GM21786 (cell line): ENCODE data around the gene LRTM1.

ENCODE experiments used
- ATAC-seq: cut with Tn5 transposase; IDR thresholded peaks from one replicate; pipeline ENCODE4 v1.9.1; 2021; ENCODE audit not compliant: unreplicated experiment

The LRTM1 gene

DNA sequence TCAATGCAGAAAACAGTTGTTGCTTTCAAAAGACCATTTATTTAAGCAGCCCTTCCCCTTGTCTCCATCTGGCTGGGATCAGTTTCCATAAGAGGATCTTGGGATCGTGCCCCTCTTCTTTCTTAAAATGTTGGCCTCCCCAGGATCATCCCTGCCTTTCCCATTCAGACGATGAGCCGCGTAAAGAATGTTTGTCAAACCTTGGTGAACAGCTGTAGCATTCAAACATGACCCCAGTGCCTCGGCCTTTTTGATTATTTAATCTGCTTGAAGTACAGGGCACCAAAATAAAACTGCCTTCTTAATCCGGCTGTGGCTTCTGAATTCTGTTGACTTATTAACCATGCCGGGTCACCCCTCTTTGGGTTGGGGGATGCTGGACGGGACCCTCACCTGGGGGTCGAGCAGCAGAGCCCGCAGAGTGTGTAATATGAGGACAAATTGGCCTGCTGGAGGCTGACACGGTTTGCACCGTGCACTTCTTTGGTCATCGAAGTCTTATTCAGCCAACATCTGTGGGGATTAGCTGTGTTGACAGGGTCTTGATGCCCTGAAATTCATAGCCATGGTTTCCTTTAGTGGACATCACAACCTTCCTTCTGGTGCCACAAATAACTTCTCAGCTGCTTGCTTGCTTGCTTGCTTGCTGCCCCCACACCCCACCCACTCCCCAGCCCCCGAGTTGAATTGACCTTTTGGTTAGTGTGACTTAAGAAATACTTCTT, at the start of gene LRTM1:
LRTM1 (minus strand) TSS at position 14 of the 725 bp plus-strand sequence. CDS start 148 bp downstream, outside the sequence.
- no peak for ATAC-seq

DNA sequence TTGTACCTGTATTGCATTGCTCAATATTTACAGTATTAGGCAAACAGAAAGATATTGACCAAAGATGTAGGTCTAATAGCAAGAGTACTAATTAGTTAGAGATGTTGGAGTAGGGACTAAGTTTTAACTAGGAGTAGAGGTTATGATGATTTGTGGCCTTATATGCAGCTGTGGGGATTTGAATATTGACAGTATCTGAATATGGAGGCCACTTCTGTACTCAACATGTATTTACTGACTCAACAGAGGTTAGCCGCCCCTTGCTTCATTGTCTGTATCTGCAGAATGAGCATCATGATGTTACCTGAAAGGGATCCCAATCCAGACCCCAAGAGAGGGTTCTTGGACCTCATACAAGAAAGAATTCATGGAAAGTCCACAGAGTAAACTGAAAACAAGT, 49.6 kb upstream of the LRTM1 start:
- ATAC-seq, result no peak

DNA sequence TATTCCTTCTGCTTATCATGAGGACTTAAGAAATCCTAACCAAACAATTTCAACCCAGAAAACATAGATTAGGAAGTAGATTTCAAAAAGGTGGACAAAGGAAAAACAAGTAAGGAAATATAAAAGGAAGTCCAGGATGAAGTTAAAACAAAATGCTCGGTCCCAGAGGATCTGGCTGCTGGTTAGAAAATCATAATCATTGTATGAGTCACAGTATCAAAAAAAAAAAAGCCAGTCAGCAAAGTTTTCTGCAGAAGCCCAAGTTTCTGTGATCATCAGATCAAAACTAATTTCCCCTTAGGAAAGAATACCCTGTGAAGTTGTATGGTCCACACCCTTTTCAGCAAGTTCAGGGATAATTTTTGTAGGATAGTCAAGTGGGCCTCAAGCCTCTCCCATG, 43.0 kb upstream of the LRTM1 start:
- ATAC-seq, result no peak

DNA sequence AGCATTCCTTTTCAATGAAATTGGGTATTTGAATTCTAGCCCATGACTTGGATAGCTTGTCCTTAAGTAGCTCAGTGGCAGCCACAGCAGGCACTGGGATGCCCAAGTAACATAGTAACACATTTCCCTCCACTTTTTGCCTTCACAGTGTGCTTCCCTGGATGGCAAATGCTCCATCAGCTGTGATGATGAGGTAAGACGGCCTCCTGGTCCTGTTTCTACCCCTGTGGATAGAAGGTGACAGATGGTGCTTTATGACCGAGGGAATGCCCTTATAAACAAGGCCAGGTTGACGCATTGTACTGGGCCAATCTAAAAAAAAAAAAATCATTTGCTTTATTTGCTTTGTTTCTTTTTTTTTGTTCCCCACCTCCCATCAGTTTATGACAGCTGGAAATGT, 41.8 kb upstream of the LRTM1 start:
- ATAC-seq, result no peak

DNA sequence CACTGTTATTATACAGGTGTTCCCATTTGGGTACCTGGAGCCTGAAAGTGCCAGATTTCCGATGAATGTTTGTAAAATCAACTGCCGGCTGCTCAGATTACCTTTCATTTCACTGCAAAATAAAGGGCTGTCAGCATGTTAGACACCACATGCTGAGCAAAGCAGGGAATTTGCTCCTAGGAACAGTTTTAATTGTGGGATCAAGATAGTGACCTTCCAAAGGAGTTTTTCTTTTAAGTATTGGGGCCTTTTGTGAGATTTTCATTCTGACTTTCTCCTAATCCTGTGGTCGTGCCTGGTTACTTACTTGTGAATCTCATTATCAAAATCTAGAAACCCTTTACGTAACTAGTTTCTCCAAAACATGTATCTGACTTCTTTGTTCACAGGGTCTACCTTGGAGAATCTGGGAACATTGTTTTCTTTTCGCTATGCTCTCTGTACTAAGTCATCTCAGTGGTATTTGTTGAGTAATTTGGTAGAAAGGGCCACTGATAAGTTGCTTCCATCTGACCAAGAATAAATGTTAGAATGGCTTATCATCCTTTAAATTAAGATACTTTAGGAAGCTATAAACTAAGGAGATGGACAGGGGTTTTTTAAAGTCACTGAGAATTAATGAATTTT, 40.8 kb upstream of the LRTM1 start:
- no peak for ATAC-seq

DNA sequence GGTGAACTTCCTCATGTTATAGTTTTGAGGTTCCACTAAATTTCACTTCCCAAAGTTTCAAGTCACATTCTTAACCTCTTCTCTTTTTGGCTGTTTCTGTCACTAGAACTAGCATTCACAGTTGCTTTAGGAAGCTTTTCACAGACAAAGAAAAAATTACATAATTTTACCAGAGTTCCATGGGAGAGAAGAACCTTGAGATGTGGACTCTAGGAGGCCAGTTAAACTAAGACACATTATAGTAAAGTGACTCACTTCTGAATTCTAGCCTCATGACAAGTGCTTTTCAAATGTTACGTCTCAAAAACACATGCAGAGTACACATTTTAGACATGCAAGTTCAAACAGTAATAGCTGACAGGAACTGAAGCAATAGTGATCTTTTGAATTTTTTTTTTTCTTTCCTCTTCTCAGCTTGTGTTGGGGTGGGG, 39.9 kb upstream of the LRTM1 start:
- ATAC-seq, result no peak

DNA sequence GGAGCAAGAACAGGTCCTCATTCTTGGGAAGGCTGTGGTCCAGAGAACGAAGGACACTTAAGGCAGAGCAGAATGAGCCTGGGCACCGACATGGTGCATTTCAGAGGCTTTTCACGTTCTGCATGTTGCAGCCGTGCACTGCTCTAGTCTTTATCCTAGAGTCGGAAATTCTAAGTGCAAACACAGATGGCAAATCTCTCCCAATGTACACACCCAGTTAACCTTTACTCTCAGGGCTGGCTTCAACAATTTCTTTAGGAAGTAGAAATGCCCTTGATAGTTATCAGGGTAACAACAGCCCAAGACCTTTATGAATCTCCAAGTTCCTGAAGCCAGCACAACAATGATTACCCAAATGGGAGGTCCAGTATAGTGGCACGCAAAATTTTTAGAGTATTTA, 39.1 kb upstream of the LRTM1 start:
- ATAC-seq, result no peak

DNA sequence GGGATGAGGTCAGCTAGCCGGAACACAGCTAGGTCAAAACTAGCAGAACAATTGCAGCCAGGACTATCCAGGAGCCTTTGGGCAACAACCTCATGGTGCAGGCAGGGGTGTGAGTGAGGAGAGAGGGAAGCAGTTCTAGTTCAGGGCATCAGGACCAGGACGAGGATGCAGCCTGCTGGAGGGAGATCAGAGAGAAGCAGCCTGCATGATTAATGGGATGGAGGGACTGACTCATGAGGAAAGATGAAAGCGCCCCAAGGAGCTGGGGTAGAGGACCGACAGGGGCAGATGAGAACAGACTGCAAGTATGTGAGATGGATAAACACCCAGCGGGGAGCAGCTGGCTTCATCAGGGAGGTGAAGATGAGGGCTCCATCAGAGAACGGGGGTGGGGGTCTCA, 37.9 kb upstream of the LRTM1 start:
- no peak for ATAC-seq

DNA sequence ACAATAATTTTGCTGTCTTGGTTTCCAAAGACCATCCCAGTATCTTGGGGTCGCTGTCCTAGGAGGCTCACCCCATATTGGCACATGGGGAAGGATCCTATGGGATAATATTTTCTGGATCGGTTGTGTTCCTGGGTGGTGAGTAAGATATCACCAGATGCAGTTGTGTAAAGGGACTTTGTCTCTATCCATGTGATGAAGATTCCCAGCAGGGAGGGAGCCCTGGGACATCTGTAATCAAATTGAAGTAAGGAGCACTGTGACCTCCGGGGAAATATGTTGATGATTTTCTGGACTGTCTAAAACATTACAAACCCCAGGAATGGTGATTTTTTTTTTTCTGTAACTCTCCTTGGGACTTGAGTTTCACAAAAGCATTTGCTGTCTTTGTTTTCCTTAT, 36.2 kb upstream of the LRTM1 start:
- ATAC-seq, result no peak

DNA sequence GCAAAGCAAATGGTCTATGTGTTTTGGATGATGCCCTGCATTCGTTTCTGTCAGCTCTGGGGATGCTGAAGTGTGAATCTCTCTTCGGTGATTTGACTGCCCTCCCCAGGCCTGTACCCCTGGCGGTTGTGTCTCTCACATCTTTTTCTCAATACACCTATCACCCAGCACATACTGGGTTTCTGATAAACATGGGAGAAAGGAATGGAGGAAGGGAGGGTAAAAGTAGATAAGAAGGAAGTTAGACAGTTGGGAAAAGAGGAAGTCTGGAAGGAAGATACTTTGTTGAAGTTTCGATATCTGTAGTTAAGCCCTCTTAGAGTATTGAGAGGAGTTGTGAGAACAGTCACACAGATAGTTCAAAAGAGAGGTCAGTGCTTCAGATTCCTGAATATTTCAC, 35.8 kb upstream of the LRTM1 start:
- ATAC-seq, result no peak

DNA sequence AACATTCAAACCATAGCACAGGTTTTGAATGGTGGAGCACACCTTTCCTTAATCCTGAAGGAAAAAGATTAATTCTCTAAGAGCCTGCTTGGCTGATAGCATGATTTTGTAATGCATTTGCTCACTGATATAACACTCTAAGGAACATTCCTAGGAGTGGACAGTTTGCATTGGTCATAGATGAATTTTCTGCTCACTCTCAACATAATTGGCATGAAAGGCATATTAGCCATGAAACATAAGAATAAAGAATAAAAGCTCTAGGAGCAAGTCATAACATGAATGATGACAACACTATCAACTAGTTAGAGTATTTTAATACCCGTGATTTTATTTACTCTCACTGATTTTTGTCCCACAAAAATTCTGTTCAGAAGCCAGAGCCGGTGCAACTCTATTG, 34.3 kb upstream of the LRTM1 start:
- no peak for ATAC-seq

DNA sequence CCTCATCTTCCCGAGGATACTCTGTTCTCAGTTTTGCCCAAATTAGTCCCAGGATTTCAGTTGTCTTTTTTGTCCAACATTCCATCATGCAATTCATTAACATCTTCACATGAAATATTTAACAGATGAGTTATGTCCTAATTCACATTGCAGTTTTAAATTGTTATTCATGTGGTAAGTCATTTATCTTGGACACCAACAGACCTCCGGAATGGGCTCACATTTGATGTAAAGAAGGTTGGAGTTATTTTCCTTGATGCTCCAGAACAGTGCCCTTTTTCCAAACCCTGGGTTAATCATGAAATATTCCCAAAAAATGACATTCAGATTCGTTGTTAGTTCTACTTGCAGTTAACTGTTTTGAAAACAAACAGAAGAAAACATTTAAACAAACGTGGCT, 32.8 kb upstream of the LRTM1 start:
- ATAC-seq, result no peak

DNA sequence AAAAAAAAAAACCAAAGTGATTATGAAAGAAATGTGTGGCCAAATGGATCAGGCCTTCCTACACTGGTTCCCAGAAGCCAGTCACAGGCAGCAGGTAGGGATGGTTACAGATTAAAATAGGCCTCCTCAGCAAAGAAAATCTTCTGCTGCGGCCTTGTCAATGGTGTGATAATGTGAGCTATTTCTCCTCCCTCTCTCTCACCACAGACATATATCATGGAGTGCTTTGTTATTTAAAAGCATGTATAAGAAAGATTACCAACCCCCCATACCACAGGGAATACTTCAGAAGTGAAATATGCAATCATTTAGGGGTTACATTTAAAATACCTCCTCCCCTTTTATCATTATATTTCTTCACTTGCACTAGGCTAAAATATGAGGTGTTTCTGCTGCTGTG, 32.2 kb upstream of the LRTM1 start:
- no peak for ATAC-seq

DNA sequence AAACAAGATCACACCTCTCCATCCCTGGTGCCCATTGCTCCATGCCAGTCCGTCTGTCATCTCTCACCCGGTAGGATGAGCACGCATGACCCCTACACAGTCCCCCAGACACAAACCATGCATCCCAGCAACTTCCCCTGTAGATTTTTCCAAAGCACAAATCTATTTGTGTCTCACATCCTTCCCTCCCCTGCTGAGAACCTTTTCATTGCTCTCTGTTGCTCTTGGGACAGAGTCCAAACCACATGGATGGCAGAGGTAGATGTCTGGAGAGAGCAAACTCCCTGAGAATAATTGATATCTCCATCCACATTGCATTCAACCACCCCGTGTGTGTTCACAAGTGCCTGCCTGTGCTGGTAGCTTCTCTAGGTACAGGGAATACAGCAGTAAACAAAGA, 29.9 kb upstream of the LRTM1 start:
- ATAC-seq, result no peak

DNA sequence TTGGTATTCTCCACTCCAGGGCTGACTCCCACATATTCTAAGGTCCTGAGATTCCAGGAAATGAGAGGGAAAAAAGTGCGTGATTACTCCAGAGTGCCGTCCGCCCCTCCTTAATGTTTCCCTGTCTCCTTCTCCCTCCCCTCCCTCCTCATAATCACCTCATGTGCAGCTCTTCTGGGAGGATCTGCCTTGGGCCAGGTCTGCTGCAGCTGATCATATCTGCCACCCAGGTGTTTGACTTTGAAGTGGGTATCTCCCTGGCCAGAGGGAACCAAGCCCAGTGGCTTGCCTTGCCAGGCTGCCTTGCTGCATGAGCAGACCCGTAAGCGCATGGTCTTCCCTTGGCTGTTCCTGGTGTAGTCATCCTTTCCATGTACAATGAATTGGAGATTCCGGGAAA, 28.1 kb upstream of the LRTM1 start:
- ATAC-seq, result no peak

DNA sequence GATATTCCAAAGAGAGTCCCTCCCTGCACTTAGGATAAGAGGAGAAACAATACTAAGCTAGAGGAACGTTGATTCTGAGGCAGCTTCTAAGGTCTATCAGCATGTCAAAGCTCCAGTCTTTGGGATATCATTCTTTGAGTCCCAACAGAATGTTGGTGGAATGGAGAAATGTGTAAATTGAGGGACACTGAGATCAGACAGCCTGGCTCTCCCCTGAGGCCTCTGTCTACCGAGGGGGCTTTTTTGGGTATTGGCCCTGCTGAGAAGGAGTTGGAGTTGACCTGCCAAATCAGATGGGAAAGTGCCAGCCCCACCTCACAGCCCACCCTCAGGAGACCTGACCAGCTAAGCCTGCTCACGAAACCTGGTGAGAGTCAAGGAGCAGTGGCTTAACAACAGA, 27.6 kb upstream of the LRTM1 start:
- no peak for ATAC-seq

DNA sequence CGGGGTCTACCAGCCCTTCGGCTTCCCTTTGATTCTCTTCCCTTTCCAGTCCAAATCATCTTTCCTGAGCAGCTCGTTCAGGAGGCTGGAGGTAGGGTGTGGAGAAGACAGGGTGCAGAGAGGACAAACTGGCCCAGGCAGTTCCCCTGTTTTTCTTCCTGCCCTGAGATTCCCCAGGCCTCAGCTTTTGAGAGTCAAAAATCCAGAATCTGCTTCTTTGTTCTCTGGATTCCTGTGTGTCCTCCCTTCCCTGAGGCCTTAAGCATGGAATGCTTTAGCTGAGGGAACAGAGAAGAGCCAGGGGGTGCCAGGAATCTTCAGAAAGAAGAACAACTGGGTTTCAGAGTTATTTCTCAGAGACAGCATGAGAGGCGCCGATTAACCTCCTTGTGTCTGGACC, 26.7 kb upstream of the LRTM1 start:
- no peak for ATAC-seq

DNA sequence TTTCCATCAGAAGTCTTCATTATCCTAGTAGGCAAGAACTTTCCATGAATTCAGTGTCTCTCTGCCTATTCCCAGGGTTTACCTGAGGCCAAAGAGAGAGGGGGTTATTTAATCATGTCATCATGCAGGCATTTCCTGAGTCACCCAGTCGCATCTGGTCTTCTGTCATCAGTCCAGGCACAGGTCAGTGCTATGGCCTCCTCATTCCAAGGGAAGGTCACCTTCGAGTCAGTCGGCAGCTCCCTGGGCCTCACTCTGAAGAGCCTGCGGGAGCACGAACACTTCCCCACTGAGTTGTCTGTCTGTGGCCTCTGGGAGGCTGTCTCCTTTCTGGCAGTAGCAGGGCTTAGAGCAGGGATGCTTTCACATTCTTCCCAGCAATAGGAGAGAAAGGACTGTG, 26.2 kb upstream of the LRTM1 start:
- no peak for ATAC-seq

DNA sequence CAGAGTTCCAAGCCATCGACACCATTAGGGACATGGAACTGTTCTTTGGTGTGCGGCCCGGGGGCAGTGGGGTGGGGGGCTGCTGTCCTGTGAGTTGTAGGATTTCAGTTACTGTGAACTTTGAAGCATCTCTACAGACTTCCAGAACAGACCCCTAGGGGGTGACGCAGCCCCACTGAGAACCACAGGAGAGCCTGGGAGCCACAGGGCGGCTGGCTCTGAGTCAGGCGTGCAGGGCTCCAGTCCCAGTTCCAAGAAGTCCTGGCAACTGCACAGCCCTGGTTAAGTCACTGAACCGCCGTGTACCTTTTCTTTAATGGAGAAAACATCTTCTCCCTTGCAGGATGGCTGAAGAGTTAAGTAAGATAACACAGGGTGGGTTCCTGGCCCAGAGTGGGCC, 23.5 kb upstream of the LRTM1 start:
- ATAC-seq, result no peak

DNA sequence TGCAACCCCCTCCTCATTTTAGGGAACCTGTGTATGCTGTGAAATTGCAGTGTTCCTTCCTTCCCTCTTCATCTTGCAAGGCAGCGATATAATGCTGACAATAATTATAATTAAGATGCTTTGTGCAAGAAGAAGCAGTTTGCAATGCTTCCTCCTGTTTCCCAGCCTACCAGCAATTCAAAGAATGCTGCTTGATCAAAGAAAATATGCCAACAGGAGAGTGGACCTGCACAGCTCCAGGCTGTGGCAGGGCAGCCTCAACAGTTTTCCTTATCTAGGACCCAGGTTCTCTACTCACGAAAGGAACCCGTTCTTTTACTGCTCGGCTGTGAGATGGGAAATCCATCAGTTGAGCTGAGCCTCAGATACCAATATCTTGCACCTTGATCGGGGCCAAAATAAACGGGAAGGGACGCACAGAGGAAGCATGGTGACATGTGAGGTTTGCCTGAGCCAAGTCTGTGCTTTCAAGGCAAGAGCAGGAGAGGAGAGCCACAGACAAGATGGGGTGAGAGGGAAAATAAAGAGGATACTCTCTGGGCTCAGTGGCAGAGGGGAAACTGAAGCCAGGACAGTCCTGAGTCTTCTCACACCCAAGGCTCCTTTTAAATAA, 22.6 kb upstream of the LRTM1 start:
- no peak for ATAC-seq

DNA sequence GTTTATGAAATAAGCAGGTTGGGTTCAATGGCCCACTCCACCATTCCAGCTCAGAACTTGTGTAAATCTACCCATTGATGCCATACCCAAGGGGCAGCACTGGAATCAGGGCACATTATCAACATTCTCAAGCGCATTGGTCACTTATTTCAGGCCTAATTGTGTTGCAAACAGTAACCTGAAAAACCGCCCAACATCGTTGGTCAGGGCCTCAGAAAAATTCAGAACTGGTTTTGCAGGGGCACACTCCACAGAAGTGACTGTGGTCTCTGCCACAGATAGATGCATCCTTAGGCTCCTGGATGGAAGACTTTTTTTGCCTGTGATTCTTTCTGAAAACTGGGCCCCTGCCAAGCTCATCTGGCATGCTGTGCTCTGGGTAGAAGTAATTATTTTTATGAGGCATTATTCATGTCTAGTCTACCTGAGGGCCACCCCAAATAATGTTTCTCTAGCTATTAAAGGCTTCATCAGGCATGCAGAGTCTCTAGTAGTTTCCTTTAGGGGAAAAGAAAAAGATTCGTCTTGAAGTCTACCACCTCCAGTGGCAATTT, 21.7 kb upstream of the LRTM1 start:
- no peak for ATAC-seq

DNA sequence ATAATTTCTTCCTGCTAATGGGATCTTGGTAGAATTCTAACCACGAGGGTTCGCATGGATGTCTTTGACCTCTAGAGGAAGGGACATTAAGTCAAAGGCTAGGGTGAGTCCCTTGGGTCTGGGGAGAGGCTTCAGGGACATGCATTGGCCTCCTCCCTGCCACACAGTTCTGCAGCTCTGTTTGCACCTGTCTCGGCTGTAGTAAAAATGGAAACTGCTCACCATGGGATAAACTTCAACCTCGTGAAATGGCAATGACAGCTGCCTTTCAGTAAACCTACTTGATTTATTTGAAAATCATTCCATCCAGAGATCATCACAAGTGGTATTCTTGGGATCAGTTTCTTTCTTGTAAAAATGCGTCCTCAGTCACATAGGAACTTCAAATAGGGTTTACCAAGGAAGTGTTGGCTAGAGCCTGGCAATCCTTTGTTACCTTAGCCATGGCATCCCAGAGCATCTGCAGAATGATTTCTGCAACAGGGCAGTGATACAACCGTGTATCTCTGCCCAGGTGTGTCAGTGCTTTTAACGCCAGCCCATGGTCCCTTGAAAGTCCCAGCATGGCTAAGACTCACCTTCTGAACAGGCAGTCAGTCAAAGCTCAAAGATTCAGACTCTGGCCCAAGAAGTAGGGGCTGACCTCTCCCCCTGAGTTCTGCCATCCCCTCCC, 14.0 kb upstream of the LRTM1 start:
- no peak for ATAC-seq
